ENCODE data around the gene UGT2B7. TPM values are rescaled to one million over a fixed set of nuclear protein-coding genes. Genes with fewer than 3 reads are reported as not detected.

UGT2B7 gene
- total RNA-seq, 1 donor, result not detected

Other genes with a start within 250 kb of the UGT2B7 start
- gene UGT2A3, start 144.7 kb upstream of the UGT2B7 start, total RNA-seq, result not detected
- gene UGT2B11, start 118.3 kb downstream of the UGT2B7 start, total RNA-seq, result not detected
- not detected for gene UGT2B28, start 184.0 kb downstream of the UGT2B7 start, total RNA-seq

All from mononuclear cell (primary cell).